Measurements from ENCODE around the gene CNNM3. TPM values are rescaled to one million over a fixed set of nuclear protein-coding genes. Genes with fewer than 3 reads are reported as not detected.
A peak's percentile ranks its signal among the peaks of the same experiment; 100 is the strongest.

CNNM3 gene
- total and polyA plus RNA-seq, 2 experiments from 2014 or later = 18.9 to 37.6 TPM

DNA sequence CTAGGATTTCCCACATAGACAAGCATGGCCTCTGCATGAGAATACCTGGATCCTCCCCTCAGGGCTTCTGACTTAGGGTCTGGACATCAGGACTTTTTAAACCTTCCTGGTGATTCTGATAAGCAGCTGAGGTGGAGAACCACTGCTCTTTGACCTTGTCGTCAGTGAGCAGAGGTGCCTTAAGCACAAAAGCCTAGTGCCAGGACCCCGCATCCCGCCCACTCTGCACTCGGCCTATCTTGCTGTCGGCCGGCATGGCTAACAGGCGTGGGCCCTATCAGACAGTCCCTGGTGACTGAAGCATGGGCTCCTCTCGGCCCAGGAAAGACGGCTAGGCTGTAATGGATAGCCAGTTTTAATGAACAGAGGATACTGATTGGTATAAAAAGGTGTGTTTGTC, 21.5 kb downstream of the CNNM3 start:
- peak overlapping the region; percentile 54 for H3K27ac ChIP-seq
- TF ChIP-seq, protein P1, sequence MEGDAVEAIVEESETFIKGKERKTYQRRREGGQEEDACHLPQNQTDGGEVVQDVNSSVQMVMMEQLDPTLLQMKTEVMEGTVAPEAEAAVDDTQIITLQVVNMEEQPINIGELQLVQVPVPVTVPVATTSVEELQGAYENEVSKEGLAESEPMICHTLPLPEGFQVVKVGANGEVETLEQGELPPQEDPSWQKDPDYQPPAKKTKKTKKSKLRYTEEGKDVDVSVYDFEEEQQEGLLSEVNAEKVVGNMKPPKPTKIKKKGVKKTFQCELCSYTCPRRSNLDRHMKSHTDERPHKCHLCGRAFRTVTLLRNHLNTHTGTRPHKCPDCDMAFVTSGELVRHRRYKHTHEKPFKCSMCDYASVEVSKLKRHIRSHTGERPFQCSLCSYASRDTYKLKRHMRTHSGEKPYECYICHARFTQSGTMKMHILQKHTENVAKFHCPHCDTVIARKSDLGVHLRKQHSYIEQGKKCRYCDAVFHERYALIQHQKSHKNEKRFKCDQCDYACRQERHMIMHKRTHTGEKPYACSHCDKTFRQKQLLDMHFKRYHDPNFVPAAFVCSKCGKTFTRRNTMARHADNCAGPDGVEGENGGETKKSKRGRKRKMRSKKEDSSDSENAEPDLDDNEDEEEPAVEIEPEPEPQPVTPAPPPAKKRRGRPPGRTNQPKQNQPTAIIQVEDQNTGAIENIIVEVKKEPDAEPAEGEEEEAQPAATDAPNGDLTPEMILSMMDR (IDR thresholded peaks at IDR 0.05; ENCODE audit: low read depth, low read length) = no peak
- H3K4me3 ChIP-seq = no peak overlapping the region
- H3K9me3 ChIP-seq (ENCODE audit: low read depth) = no peaks in the 10 kb centered on the region
- no peak for DNase-seq (ENCODE audit: low read depth in 1 of 2, low spot score in 1 of 2)
- peaks cover 10% of the 10 kb centered on the region for H3K4me1 ChIP-seq (ENCODE audit: low read depth)
- H3K27me3 ChIP-seq = no peaks in the 10 kb centered on the region
- peaks cover 6% of the 10 kb centered on the region for H3K36me3 ChIP-seq

DNA sequence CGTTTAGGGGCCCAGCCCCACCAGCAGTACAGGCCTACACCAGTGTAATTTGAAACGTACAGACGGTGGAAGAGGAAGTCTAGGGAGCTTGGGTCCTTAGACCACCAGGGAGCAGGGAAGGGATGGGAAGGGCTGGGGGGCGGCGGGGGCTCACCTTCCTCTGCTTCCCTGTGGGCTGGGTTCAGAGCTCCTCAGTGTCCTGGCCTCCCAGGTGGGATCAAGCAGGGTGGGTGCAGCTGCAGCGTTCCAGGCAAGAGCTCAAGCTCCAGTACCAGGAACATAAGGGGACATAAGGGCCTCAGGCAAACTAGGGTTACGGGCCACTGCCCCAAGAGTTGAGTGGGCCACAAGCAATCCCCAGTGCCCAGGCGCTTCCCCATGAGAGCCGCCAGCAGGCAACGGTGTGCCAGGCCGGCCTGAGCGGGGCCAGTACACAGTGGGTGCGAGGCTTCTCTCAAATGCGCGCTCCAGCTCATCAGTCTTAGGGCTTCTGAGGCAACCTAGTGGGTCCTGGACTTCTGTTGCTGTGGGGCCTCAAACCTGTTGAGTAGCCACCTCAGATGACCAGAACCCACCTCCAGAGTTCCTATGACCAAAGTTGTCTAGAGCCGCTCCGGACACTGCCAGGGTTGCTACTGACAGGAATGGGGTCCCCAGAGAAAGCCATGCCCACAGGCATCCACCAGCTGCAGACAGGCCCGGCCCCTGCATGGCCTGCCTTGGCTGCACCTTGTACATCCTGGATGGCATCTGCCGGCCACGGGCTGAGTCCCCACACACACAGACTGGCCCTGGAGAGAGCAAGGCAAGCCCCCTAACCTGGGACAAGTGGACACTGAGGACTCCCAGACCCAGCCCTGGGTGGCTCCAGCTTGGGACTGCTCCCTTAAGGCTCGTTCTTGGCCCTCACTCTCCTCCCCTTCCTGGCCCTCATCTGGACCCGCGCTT, 22.6 kb downstream of the CNNM3 start:
- DNase-seq (ENCODE audit: low read depth in 1 of 2, low spot score in 1 of 2) = no peak
- no peaks in the 10 kb centered on the region for H3K27me3 ChIP-seq
- H3K9me3 ChIP-seq (ENCODE audit: low read depth) = no peaks in the 10 kb centered on the region
- peaks cover 4% of the 10 kb centered on the region for H3K36me3 ChIP-seq
- H3K27ac ChIP-seq = peak overlapping the region; percentile 54
- TF ChIP-seq, protein P1 (IDR thresholded peaks at IDR 0.05; ENCODE audit: low read depth, low read length) = no peak
- H3K4me1 ChIP-seq (ENCODE audit: low read depth) = peaks cover 5% of the 10 kb centered on the region
- H3K4me3 ChIP-seq = no peak overlapping the region

DNA sequence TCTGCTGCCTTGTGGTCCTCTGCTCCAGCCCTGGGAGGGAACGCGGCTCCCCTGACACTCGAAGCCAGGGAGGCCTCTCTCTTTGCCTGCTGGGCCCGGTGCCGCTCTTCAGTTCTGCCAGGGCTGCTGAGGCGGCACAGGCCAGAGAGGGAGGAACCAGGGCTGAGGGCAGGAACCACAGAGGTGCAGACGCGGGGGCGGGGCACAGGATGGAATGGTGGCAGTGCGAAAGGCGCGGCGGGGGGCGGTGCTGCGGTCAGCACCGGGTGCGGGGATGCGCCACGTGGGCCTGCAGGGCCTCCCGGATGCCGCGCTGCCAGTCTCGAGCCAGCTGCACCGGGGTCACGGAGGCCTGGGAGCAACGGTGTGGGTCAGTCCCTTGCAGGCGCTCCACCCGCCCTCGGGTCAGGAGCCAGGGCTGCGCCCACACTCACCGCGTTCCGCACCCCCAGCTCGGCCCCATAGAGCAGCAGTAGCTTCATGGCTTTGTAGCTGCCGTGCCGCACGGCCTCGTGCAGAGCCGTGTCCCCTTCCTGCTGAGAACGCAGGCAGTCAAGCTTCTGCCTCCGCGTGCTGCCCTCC, 23.3 kb downstream of the CNNM3 start:
- Histone ChIP-seq H3K27me3 (no peaks in the 10 kb centered on the region), H3K36me3 (peaks cover 4% of the 10 kb centered on the region), H3K27ac (no peak overlapping the region), H3K4me1 (ENCODE audit: low read depth) (peaks cover 4% of the 10 kb centered on the region), H3K4me3 (no peak overlapping the region), H3K9me3 (ENCODE audit: low read depth) (no peaks in the 10 kb centered on the region)
- TF ChIP-seq, protein P1 (IDR thresholded peaks at IDR 0.05; ENCODE audit: low read depth, low read length) = no peak
- peak in 1 of 2 donors; percentile 26 for DNase-seq (ENCODE audit: low read depth in 1 of 2, low spot score in 1 of 2)

DNA sequence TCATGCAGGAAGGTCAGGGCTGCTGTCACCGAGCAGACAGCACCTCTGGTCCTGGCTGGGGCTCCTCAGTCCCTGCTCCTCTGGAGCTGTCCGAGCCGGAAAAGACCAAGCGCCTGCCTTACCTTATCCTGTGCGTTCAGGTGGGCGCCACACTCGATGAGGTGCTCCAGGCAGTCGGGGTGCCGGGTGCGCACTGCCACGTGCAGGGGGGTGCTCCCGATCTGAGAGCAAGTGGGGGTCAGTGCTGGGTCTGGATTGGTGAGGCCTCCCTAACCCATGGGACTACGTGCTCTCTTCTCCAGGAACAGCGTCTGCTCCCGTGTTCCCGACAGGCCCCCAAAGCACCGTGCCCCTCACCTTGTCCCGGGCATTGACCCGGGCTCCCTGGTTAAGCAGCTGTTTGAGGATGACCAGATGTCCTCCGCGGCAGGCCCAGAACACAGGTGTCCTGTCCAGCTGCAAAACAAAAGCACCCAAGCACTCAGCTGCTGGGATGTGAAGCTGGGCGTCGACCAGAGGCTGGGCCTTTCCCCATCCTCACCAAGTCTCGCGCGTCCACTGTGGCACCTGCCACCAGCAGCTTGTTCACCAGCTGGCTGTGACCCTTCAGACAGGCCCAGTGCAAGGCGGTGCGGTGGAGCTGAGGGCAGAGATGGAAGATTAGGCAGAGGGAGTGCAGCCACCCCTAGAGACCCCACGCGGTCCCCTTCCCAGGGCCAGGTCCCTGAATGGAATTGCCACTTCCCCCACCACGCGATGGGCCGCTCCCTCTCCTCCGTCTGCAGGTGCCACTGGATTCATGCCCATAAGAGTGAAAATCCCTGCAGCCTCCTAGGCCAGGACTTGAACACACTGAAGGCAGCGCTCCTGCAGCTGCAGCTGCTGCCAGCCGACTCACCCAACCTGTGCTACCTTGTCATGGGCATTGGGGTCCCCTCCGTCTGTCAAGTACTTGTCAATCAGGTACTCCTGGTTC, 24.1 kb downstream of the CNNM3 start:
- peaks cover 4% of the 10 kb centered on the region for H3K4me1 ChIP-seq (ENCODE audit: low read depth)
- DNase-seq (ENCODE audit: low read depth in 1 of 2, low spot score in 1 of 2) = no peak
- no peaks in the 10 kb centered on the region for H3K27me3 ChIP-seq
- no peak overlapping the region for H3K4me3 ChIP-seq
- peaks cover 4% of the 10 kb centered on the region for H3K36me3 ChIP-seq
- no peaks in the 10 kb centered on the region for H3K9me3 ChIP-seq (ENCODE audit: low read depth)
- H3K27ac ChIP-seq = no peak overlapping the region
- TF ChIP-seq, protein P1 (IDR thresholded peaks at IDR 0.05; ENCODE audit: low read depth, low read length) = no peak
